ENCODE data around the gene AXIN1.
A peak's percentile ranks its signal among the peaks of the same experiment; 100 is the strongest.
"Not testable (repeated sequence)": the region's sequence is repeated elsewhere in the genome, so short reads cannot be mapped to it uniquely, and the experiment has no call there.

AXIN1 gene

GRCh38 chr16:381012-381788 is 28.7 kb upstream of the AXIN1 start:
- no peak for DNase-seq (ENCODE audit: low spot score)

- DNase-seq (ENCODE audit: low spot score), result no peak
Observed at GRCh38 chr16:380762-381011, 28.2 kb upstream of the AXIN1 start.

GRCh38 chr16:379961-380761 is 27.6 kb upstream of the AXIN1 start:
- DNase-seq (ENCODE audit: low spot score), result no peak

GRCh38 chr16:379183-379960 is 26.8 kb upstream of the AXIN1 start:
- DNase-seq (ENCODE audit: low spot score), result no peak

- DNase-seq (ENCODE audit: low spot score), result no peak
Observed at GRCh38 chr16:378821-379182, 26.3 kb upstream of the AXIN1 start.

GRCh38 chr16:378113-378820 is 25.7 kb upstream of the AXIN1 start:
- DNase-seq (ENCODE audit: low spot score), result not testable (repeated sequence)

GRCh38 chr16:377419-377951 is 25.0 kb upstream of the AXIN1 start:
- no peak for DNase-seq (ENCODE audit: low spot score)

GRCh38 chr16:376817-377418 is 24.4 kb upstream of the AXIN1 start:
- DNase-seq (ENCODE audit: low spot score), result no peak

- DNase-seq (ENCODE audit: low spot score), result no peak
Observed at GRCh38 chr16:375927-376816, 23.6 kb upstream of the AXIN1 start.

GRCh38 chr16:375212-375611 is 22.7 kb upstream of the AXIN1 start:
- no peak for DNase-seq (ENCODE audit: low spot score)

- DNase-seq (ENCODE audit: low spot score), result no peak
Observed at GRCh38 chr16:374616-374926, 22.0 kb upstream of the AXIN1 start.

GRCh38 chr16:373848-374615 is 21.5 kb upstream of the AXIN1 start:
- no peak for DNase-seq (ENCODE audit: low spot score)

- no peak for DNase-seq (ENCODE audit: low spot score)
Observed at GRCh38 chr16:373020-373598, 20.6 kb upstream of the AXIN1 start.

- DNase-seq (ENCODE audit: low spot score), result no peak
Observed at GRCh38 chr16:372302-372983, 19.9 kb upstream of the AXIN1 start.

GRCh38 chr16:371515-372301 is 19.2 kb upstream of the AXIN1 start:
- no peak for DNase-seq (ENCODE audit: low spot score)

GRCh38 chr16:370979-371514 is 18.5 kb upstream of the AXIN1 start:
- no peak for DNase-seq (ENCODE audit: low spot score)

GRCh38 chr16:370443-370842 is 17.9 kb upstream of the AXIN1 start, which contains the start of gene MRPL28:
Gene MRPL28, minus strand, starts transcription at chr16:370538. Its CDS starts 320 bp downstream, at chr16:370218.
- peak; percentile 93 for DNase-seq (ENCODE audit: low spot score)
